Nephron (organoid): ENCODE measurements around the gene TREX2.
A peak's percentile ranks its signal among the peaks of the same experiment; 100 is the strongest.

Source experiments
- H3K27ac Mint-ChIP-seq, 3 experiments: 2 replicates each; pipeline ENCODE4 v1.8.0; 2020; ENCODE audit warnings: mixed read lengths in 3 of 3, mild to moderate bottlenecking in 2 of 3, moderate library complexity in 1 of 3
- H3K27me3 Mint-ChIP-seq: 2 replicates; pipeline ENCODE4 v1.8.0; 2021; ENCODE audit warnings: low read depth, mild to moderate bottlenecking, moderate library complexity, mixed read lengths
- H3K36me3 Mint-ChIP-seq: 2 replicates; pipeline ENCODE4 v1.8.0; 2020; ENCODE audit warnings: low read depth, mixed read lengths
- H3K4me1 Mint-ChIP-seq: 2 replicates; pipeline ENCODE4 v1.8.0; 2020; ENCODE audit warnings: mixed read lengths
- H3K4me3 Mint-ChIP-seq, 3 experiments: 2 replicates each; pipeline ENCODE4 v1.8.0; 2020; ENCODE audit warnings: mild to moderate bottlenecking in 3 of 3, mixed read lengths in 3 of 3, moderate library complexity in 2 of 3
- H3K9me3 Mint-ChIP-seq: 2 replicates; pipeline ENCODE4 v1.8.0; 2020; ENCODE audit warnings: mixed read lengths
- TF ChIP-seq, protein P1 (sequence below), 3 experiments: fragments of 200-600 bp; sonication (generic); IDR thresholded peaks; one replicate each; pipeline ENCODE4 v1.5.0; 2021; ENCODE audit warnings: antibody characterized with exemption in 3 of 3; ENCODE audit not compliant: unreplicated experiment in 3 of 3

Gene TREX2

DNA sequence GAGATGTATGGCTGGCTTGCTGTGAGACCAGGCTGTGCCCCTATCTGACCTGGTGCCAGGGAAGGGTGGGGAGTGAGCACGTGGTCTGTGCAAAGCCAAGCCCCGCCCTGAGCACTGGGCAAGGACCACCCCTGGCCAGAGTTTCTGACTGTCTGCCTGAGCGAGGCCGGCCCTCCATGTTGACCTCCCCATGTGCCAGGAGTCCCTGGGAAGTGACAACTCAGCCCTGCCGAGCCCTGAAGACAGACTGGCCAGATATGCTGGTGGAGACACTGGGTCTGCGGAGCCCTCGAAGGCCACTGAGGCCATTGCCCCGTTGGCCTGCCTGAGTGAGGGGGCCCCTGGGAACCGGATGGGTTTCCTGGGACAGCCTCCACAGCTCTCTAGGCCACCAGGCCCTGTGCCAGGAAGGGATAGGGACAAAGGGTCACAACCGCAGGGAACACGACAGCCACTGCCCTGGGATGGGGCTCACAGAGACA lies 41.8 kb upstream of the TREX2 start:
- no peaks in the 10 kb centered on the region for H3K36me3 Mint-ChIP-seq
- H3K9me3 Mint-ChIP-seq: no peaks in the 10 kb centered on the region
- peaks cover 5% of the 10 kb centered on the region for H3K4me1 Mint-ChIP-seq
- H3K27ac Mint-ChIP-seq: peak overlapping the region; percentile 75 to 82 (median 78)
- H3K27me3 Mint-ChIP-seq: no peaks in the 10 kb centered on the region
- TF ChIP-seq, protein P1, sequence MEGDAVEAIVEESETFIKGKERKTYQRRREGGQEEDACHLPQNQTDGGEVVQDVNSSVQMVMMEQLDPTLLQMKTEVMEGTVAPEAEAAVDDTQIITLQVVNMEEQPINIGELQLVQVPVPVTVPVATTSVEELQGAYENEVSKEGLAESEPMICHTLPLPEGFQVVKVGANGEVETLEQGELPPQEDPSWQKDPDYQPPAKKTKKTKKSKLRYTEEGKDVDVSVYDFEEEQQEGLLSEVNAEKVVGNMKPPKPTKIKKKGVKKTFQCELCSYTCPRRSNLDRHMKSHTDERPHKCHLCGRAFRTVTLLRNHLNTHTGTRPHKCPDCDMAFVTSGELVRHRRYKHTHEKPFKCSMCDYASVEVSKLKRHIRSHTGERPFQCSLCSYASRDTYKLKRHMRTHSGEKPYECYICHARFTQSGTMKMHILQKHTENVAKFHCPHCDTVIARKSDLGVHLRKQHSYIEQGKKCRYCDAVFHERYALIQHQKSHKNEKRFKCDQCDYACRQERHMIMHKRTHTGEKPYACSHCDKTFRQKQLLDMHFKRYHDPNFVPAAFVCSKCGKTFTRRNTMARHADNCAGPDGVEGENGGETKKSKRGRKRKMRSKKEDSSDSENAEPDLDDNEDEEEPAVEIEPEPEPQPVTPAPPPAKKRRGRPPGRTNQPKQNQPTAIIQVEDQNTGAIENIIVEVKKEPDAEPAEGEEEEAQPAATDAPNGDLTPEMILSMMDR (IDR thresholded peaks at IDR 0.05; ENCODE audit: unreplicated experiment in 3 of 3): no peak
- H3K4me3 Mint-ChIP-seq: no peak overlapping the region

DNA sequence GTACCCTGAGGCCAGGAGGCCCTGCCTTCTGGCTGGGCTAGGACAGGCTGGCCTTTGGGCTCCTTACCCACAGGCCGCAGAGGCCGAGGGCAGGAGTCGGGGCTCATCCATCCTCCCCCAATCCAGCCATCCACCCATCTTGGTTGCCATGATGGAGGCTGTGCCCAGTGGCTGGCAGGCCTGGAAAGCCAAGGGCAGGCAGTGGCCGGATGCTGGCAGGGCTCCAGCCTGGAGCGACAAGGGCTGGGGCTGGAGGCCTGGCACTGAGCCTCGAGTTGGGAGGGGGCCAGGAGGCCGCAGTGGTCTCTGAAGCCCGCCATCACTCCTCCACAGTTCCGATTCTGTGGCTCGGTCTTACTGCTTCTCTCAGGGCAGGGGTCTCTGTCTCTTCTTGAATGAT lies 40.3 kb upstream of the TREX2 start:
- H3K4me3 Mint-ChIP-seq: no peak overlapping the region
- no peaks in the 10 kb centered on the region for H3K36me3 Mint-ChIP-seq
- TF ChIP-seq, protein P1 (IDR thresholded peaks at IDR 0.05; ENCODE audit: unreplicated experiment in 3 of 3): no peak
- peaks cover 5% of the 10 kb centered on the region for H3K4me1 Mint-ChIP-seq
- peak overlapping the region in 2 of 3 experiments; percentile 68 to 72 for H3K27ac Mint-ChIP-seq
- H3K9me3 Mint-ChIP-seq: no peaks in the 10 kb centered on the region
- no peaks in the 10 kb centered on the region for H3K27me3 Mint-ChIP-seq

DNA sequence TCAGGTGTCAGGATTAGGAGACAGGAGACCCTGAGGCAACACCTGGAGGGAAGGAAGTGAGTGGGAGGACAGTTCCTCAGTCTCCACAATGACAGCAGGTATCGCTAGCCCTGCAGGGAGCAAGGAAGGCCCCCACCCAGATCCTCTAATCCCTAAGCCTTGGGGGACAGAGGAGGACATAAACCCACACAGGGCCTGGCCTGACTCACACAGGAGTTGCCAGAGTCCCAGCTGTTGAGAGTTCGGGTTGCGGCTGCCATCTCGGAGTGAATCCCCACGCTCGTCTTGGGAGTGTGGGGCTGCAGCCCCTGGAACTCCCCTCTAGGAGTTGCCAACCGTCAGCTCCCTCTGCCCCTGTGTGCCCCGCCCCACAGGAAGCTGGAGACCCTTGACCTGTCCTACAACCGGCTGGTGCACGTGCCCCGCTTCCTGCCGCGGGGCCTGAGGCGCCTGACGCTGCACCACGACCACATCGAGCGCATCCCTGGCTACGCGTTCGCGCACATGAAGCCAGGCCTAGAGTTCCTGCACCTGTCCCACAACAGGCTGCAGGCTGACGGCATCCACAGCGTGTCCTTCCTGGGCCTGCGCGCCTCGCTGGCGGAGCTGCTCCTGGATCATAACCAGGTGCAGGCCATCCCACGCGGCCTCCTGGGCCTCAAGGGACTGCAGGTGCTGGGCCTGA lies 39.7 kb upstream of the TREX2 start:
- no peaks in the 10 kb centered on the region for H3K27me3 Mint-ChIP-seq
- H3K4me3 Mint-ChIP-seq: no peak overlapping the region
- TF ChIP-seq, protein P1 (IDR thresholded peaks at IDR 0.05; ENCODE audit: unreplicated experiment in 3 of 3): no peak
- H3K9me3 Mint-ChIP-seq: no peaks in the 10 kb centered on the region
- H3K36me3 Mint-ChIP-seq: no peaks in the 10 kb centered on the region
- peak overlapping the region in 2 of 3 experiments; percentile 59 to 68 for H3K27ac Mint-ChIP-seq
- H3K4me1 Mint-ChIP-seq: peaks cover 5% of the 10 kb centered on the region

DNA sequence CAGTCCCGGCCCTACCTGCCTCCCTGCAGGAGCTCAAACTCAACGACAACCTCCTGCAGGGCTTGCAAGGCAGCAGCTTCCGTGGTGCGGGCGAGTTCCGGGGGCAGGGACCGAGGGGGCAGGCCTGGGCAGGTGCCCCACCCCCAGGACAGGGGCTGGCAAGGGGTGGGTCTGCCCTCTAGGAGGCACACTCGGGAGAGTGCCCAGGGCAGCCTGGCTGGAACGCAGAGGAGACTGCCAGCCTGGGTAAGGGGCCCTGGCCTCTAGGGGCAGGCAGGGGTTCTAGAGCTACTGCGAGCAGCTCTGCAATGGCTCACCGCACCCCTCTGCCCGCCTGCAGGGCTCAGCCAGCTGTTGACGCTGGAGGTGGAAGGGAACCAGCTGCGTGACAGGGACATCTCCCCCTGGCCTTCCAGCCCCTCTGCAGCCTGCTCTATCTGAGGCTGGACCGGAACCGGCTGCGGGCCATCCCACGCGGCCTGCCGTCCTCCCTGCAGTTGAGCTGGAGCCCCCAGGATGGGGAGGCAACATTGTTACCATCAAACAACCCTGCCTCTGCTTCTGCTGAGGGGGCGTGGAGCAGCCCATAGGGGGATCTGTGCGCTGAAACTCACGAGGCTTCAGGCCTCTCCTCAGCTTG lies 36.6 kb upstream of the TREX2 start:
- Mint-ChIP-seq H3K27me3 (no peaks in the 10 kb centered on the region), H3K36me3 (no peaks in the 10 kb centered on the region), H3K4me1 (peaks cover 5% of the 10 kb centered on the region), H3K9me3 (no peaks in the 10 kb centered on the region), H3K27ac (peak overlapping the region in 1 of 3 experiments; percentile 42), H3K4me3 (no peak overlapping the region)
- TF ChIP-seq, protein P1 (IDR thresholded peaks at IDR 0.05; ENCODE audit: unreplicated experiment in 3 of 3): no peak

DNA sequence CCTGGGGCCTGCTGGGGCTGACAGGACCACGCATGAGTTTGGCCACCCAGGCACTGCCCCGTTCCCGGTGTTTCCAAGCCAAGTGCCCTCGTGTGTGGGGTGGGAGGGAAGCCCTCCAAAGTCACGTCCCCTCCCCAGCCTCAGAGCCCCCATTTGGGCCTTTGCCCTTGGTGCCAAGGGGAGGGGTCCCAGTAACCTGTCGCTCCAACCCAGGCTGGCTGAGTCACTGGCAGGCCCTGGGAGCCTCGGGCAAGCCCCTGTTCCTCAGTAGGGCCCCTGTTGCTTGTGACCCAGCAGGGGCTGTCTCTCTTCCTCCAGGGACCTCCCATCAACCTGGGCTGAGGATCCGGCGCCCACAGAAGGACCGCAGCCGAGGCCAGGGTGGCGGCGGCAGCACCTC lies 35.2 kb upstream of the TREX2 start:
- H3K27me3 Mint-ChIP-seq: no peaks in the 10 kb centered on the region
- TF ChIP-seq, protein P1 (IDR thresholded peaks at IDR 0.05; ENCODE audit: unreplicated experiment in 3 of 3): no peak
- peaks cover 2% of the 10 kb centered on the region for H3K9me3 Mint-ChIP-seq
- no peak overlapping the region for H3K4me3 Mint-ChIP-seq
- no peak overlapping the region for H3K27ac Mint-ChIP-seq
- H3K4me1 Mint-ChIP-seq: peaks cover 9% of the 10 kb centered on the region
- no peaks in the 10 kb centered on the region for H3K36me3 Mint-ChIP-seq
